ENCODE data around the gene MBTPS2. TPM values are rescaled to one million over a fixed set of nuclear protein-coding genes. Genes with fewer than 3 reads are reported as not detected.
A peak's percentile ranks its signal among the peaks of the same experiment; 100 is the strongest.

Gene MBTPS2
- total and polyA plus RNA-seq, 9 of the 15 experiments (the other 6 are each of a cell fraction or from before 2014, with no cell fraction given): 2.3 to 18.7 (median 4.0) TPM

DNA sequence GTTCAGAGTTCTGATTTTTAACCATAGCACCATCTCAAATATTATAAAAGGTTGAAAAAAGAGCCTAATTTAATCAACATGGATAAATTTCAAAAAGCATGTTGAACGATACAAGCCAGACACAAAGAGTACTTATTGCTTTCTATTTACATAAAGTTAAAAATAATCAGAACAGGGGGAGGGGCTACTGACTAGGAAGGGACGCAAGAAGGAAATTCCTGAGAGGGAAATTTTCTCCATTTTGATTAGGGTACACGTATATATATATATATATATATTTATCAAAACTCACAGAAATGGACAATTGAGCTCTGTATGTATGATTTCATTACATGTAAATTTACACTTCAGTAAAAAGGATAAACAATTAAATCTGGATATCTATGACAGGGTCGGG, 482 bp upstream of the MBTPS2 start:
- Histone ChIP-seq H3K27ac (ENCODE audit: extremely low read depth, low read depth, low read length) (no peak overlapping the region), H3K27me3 (ENCODE audit: control insufficient read depth in 2 of 2, insufficient read depth in 2 of 2, low read length in 2 of 2) (no peaks in the 10 kb centered on the region), H3K9ac (ENCODE audit: insufficient read depth in 1 of 2, low read depth in 2 of 2, low read length in 2 of 2) (peak overlapping the region; percentile 83 to 99; a peak in 3 of 4 replicates), H3K9me1 (ENCODE audit: control insufficient read depth, insufficient read depth, low read length) (no peaks in the 10 kb centered on the region), H3K36me3 (ENCODE audit: control insufficient read depth, insufficient read depth, low read length) (peaks cover 6% of the 10 kb centered on the region; the same call in 1 of the 3 replicates), H4K20me1 (replicated peaks; ENCODE audit: control insufficient read depth, insufficient read depth, low read length) (no peaks in the 10 kb centered on the region), H3K79me2 (ENCODE audit: control insufficient read depth, insufficient read depth, low read length) (peaks cover 17% of the 10 kb centered on the region), H3K9me3 (replicated peaks; ENCODE audit: control insufficient read depth, insufficient read depth, low read depth, low read length) (no peaks in the 10 kb centered on the region), H3K4me2 (ENCODE audit: insufficient read depth, low read length) (peak overlapping the region; percentile 83), H3K4me1 (replicated peaks in 1 of 2; ENCODE audit: control insufficient read depth in 2 of 2, insufficient read depth in 2 of 2, low read length in 2 of 2) (no peaks in the 10 kb centered on the region), H2AFZ (ENCODE audit: low read depth, low read length) (peak overlapping the region; percentile 88), H3K4me3 (peak overlapping the region; percentile 81)
- BruUV-seq (replicated peaks): TSS peak; percentile 79
- peak; percentile 5; the same call in 1 of the 3 replicates for ATAC-seq
- 7% methylated on average over 4 of the region's 4 CpGs for WGBS (ENCODE audit: insufficient coverage, low coverage, missing lambda C conversion rate)
- 0 out of 2 replicates have a peak, but pooled peaks have one; percentile 71 for TF ChIP-seq GABPA (tag; conservative IDR thresholded peaks at IDR 0.05; ENCODE audit: low read depth)
- no peak for TF ChIP-seq FOXP4 (CRISPR knock-in tag; IDR thresholded peaks at IDR 0.05; ENCODE audit: borderline replicate concordance)
- no peak for TF ChIP-seq GABPB1 (CRISPR knock-in tag; IDR thresholded peaks at IDR 0.05)
- no peak for TF ChIP-seq WHSC1 (IDR thresholded peaks at IDR 0.05; ENCODE audit: low read length)
- intact Hi-C loops (cut with micrococcal nuclease) (loop anchor here (2.0 to 10.0 kb wide), 4 partner anchors 103 to 906 kb away; partner anchors contain the start of gene SMS), in situ Hi-C loops (cut with MboI) (no loop called here)
- no peak for FAIRE-seq
- ChIA-PET CTCF (ENCODE audit: low intra/inter-chr PET ratio) (interaction anchor here (1.0 to 2.2 kb wide), 3 partner anchors 134 to 147 kb away, joined by 4 to 8 read pairs (median 5); no protein-coding TSS in a partner anchor), POLR2A (interaction anchor here (1.0 kb wide), 1 partner anchor 18 kb away, joined by 3 read pairs; no protein-coding TSS in a partner anchor)
- DNase-seq (ENCODE audit: extremely low read depth in 1 of 4, low spot score in 3 of 4): peak in 1 of 4 experiments; percentile 11

Measured in K562 (cell line).